ENCODE measurements around the gene FOXP1. TPM values are rescaled to one million over a fixed set of nuclear protein-coding genes. Genes with fewer than 3 reads are reported as not detected.

Gene FOXP1
- total and polyA plus RNA-seq, 9 of the 15 experiments (the other 6 are each of a cell fraction or from before 2014, with no cell fraction given) = 7.7 to 34.5 (median 13.7) TPM

DNA sequence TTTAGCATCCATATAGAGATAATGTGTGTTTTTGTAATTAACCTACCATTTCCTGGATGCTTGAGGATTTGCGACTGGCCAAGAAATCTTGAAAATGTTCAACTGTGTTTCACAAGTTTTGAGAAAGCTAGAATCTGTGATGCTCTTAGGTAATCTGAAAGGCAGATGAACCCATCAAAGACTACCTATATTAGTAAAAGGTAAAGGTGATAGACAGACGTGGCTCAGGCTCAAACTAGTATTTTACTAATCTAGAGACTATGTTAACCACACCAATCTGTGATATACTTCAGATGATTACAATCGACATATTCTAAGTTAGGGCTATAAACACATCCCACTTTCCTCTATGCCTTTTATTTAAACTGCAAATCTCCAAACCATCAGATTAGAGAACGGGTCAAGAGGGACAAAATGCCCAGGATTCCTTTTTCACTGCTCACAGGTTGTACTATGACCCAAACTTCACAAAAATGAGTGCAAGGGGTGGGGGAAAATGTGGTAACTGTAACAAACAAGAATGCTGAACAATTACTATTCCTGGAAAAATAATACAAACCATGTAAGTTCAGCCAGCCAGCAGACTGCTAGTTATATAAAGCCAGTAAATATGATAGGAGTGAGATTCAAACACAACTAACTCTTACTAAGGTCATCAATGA, 295.1 kb downstream of the FOXP1 start:
- Histone ChIP-seq H4K20me1 (replicated peaks; ENCODE audit: control insufficient read depth, insufficient read depth, low read length) (no peaks in the 10 kb centered on the region), H3K4me3 (no peak overlapping the region), H3K79me2 (ENCODE audit: control insufficient read depth, insufficient read depth, low read length) (no peaks in the 10 kb centered on the region), H3K36me3 (ENCODE audit: control insufficient read depth, insufficient read depth, low read length) (no peaks in the 10 kb centered on the region), H3K27me3 (ENCODE audit: control insufficient read depth in 2 of 2, insufficient read depth in 2 of 2, low read length in 2 of 2) (no peaks in the 10 kb centered on the region), H2AFZ (ENCODE audit: low read depth, low read length) (no peak overlapping the region), H3K4me2 (ENCODE audit: insufficient read depth, low read length) (no peak overlapping the region), H3K4me1 (replicated peaks in 1 of 2; ENCODE audit: control insufficient read depth in 2 of 2, insufficient read depth in 2 of 2, low read length in 2 of 2) (no peaks in the 10 kb centered on the region), H3K9ac (ENCODE audit: insufficient read depth in 1 of 2, low read depth in 2 of 2, low read length in 2 of 2) (no peak overlapping the region), H3K9me1 (ENCODE audit: control insufficient read depth, insufficient read depth, low read length) (no peaks in the 10 kb centered on the region), H3K27ac (ENCODE audit: extremely low read depth, low read depth, low read length) (no peak overlapping the region), H3K9me3 (replicated peaks; ENCODE audit: control insufficient read depth, insufficient read depth, low read depth, low read length) (no peaks in the 10 kb centered on the region)
- ATAC-seq (no peak), DNase-seq (ENCODE audit: extremely low read depth in 1 of 4, low spot score in 3 of 4) (no peak), FAIRE-seq (no peak)
- BruUV-seq (replicated peaks) = no TSS peak
- TF ChIP-seq RBM15 (IDR thresholded peaks at IDR 0.05; ENCODE audit: insufficient read depth, low read length) = no peak
- TF ChIP-seq SRSF7 (optimal IDR thresholded peaks at IDR 0.05; ENCODE audit: low read depth, low read length) = no peak
- TF ChIP-seq RBM22 (IDR thresholded peaks at IDR 0.05; ENCODE audit: low read depth, low read length, poor library complexity, severe bottlenecking) = no peak
- TF ChIP-seq ZNF57 (CRISPR knock-in tag; IDR thresholded peaks at IDR 0.05) = no peak
- no peak for TF ChIP-seq PCBP2 (IDR thresholded peaks at IDR 0.05; ENCODE audit: low read depth, low read length, poor library complexity, severe bottlenecking)
- no peak for TF ChIP-seq CTBP1 (IDR thresholded peaks at IDR 0.05; ENCODE audit: borderline replicate concordance)
- TF ChIP-seq COPS2 (conservative IDR thresholded peaks at IDR 0.05) = no peak
- TF ChIP-seq, protein P1, sequence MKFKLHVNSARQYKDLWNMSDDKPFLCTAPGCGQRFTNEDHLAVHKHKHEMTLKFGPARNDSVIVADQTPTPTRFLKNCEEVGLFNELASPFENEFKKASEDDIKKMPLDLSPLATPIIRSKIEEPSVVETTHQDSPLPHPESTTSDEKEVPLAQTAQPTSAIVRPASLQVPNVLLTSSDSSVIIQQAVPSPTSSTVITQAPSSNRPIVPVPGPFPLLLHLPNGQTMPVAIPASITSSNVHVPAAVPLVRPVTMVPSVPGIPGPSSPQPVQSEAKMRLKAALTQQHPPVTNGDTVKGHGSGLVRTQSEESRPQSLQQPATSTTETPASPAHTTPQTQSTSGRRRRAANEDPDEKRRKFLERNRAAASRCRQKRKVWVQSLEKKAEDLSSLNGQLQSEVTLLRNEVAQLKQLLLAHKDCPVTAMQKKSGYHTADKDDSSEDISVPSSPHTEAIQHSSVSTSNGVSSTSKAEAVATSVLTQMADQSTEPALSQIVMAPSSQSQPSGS (CRISPR knock-in tag; IDR thresholded peaks at IDR 0.05) = no peak
- no peak for TF ChIP-seq PTRF (tag; IDR thresholded peaks at IDR 0.05)
- no peak for TF ChIP-seq U2AF2 (optimal IDR thresholded peaks at IDR 0.05; ENCODE audit: low read depth, low read length)
- TF ChIP-seq, protein P2, sequence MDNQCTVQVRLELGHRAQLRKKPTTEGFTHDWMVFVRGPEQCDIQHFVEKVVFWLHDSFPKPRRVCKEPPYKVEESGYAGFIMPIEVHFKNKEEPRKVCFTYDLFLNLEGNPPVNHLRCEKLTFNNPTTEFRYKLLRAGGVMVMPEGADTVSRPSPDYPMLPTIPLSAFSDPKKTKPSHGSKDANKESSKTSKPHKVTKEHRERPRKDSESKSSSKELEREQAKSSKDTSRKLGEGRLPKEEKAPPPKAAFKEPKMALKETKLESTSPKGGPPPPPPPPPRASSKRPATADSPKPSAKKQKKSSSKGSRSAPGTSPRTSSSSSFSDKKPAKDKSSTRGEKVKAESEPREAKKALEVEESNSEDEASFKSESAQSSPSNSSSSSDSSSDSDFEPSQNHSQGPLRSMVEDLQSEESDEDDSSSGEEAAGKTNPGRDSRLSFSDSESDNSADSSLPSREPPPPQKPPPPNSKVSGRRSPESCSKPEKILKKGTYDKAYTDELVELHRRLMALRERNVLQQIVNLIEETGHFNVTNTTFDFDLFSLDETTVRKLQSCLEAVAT (IDR thresholded peaks at IDR 0.05) = no peak
- TF ChIP-seq HDAC1 (IDR thresholded peaks at IDR 0.05) = no peak
- ChIA-PET POLR2A (no interaction called here), CTCF (ENCODE audit: low intra/inter-chr PET ratio) (no interaction called here)
- intact Hi-C loops (cut with micrococcal nuclease) (no loop called here), in situ Hi-C loops (cut with MboI) (no loop called here)
- WGBS (ENCODE audit: insufficient coverage, low coverage, missing lambda C conversion rate) = 61% methylated on average over 4 of the region's 4 CpGs
